GM15510 (cell line): Measurements from ENCODE around the gene SLC26A11.

Experiments
- POLR2A ChIP-seq: IDR thresholded peaks from 3 replicates; pipeline ENCODE4 v1.6.1; 2011; ENCODE audit warnings: borderline replicate concordance; ENCODE audit not compliant: insufficient read length; ENCODE audit errors: extremely low read depth

The SLC26A11 gene

GRCh38 chr17:80243526-80244433 is 23.6 kb downstream of the SLC26A11 start:
- TF ChIP-seq POLR2A = no peak

- no peak for TF ChIP-seq POLR2A
Measured at GRCh38 chr17:80244871-80245509, 24.8 kb downstream of the SLC26A11 start.

- no peak for TF ChIP-seq POLR2A
Measured at GRCh38 chr17:80245566-80246265, 25.5 kb downstream of the SLC26A11 start.

- TF ChIP-seq POLR2A = no peak
Measured at GRCh38 chr17:80246266-80246681, 26.0 kb downstream of the SLC26A11 start.

- TF ChIP-seq POLR2A = no peak
Measured at GRCh38 chr17:80246726-80247125, 26.5 kb downstream of the SLC26A11 start.

GRCh38 chr17:80247561-80247960 is 27.3 kb downstream of the SLC26A11 start:
- TF ChIP-seq POLR2A = no peak

GRCh38 chr17:80248001-80248893 is 28.0 kb downstream of the SLC26A11 start:
- TF ChIP-seq POLR2A = no peak

- no peak for TF ChIP-seq POLR2A
Measured at GRCh38 chr17:80248894-80249710, 28.9 kb downstream of the SLC26A11 start.

- TF ChIP-seq POLR2A = no peak
Measured at GRCh38 chr17:80251966-80252365, 31.7 kb downstream of the SLC26A11 start.

- no peak for TF ChIP-seq POLR2A
Measured at GRCh38 chr17:80252871-80253270, 32.6 kb downstream of the SLC26A11 start.

GRCh38 chr17:80253631-80254395 is 33.6 kb downstream of the SLC26A11 start:
- TF ChIP-seq POLR2A = no peak

GRCh38 chr17:80254396-80255251 is 34.4 kb downstream of the SLC26A11 start:
- no peak for TF ChIP-seq POLR2A
